ENCODE measurements around the gene CYTL1. TPM values are rescaled to one million over a fixed set of nuclear protein-coding genes. Genes with fewer than 3 reads are reported as not detected.

CYTL1 gene
- total and polyA plus RNA-seq, 2 of the 4 experiments (the other 2 are of a cell fraction): 1.3 to 7.4 TPM

DNA sequence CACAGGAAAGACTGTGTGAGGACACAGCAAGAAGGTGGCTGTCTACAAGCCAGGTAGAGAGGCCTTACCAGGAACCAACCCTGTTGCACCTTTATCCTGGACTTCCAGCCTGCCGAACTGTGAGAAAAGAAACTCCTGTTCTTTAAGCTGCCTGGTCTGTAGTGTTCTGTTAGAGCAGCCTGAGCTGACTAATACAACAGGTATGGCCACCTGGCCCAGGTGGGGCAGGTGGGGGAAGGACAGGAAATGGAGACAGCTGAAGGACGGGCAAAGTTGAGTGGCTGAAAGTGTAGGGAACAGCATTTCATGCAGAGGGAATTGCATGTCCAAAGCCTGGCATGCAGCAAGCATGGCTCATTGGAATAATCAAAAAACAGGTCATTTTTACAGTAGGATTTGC lies 35.1 kb downstream of the CYTL1 start:
- no peak overlapping the region for H3K4me3 ChIP-seq (ENCODE audit: insufficient read depth, low read depth, low read length)
- intact Hi-C loops (cut with micrococcal nuclease): no loop called here
- H2BK15ac ChIP-seq (ENCODE audit: low read depth, low read length): no peak overlapping the region
- BruUV-seq (replicated peaks): no TSS peak
- H3K27ac ChIP-seq (ENCODE audit: insufficient read depth, low read length): no peak overlapping the region
- no peaks in the 10 kb centered on the region for H4K20me1 ChIP-seq (ENCODE audit: insufficient read depth, low read length)
- H3K9ac ChIP-seq (ENCODE audit: low read depth, low read length): no peak overlapping the region
- H3K23ac ChIP-seq (ENCODE audit: low read depth, low read length): no peak overlapping the region
- H3K56ac ChIP-seq (ENCODE audit: extremely low read depth, insufficient read depth, low read length): no peak overlapping the region
- H2AFZ ChIP-seq (replicated peaks; ENCODE audit: low read length, poor library complexity): no peak overlapping the region
- H3K27me3 ChIP-seq (ENCODE audit: control insufficient read depth, insufficient read depth, low read length): peaks cover 14% of the 10 kb centered on the region
- H3K9me3 ChIP-seq (ENCODE audit: control insufficient read depth, insufficient read depth, low read length): no peaks in the 10 kb centered on the region
- ChIA-PET CTCF (no interaction called here), POLR2A (ENCODE audit: unreplicated experiment) (no interaction called here)
- no peak overlapping the region for H2AK5ac ChIP-seq (ENCODE audit: low read depth, low read length)
- ATAC-seq (ENCODE audit: low read depth) (no peak), DNase-seq (no peak)
- TF ChIP-seq, protein P1, sequence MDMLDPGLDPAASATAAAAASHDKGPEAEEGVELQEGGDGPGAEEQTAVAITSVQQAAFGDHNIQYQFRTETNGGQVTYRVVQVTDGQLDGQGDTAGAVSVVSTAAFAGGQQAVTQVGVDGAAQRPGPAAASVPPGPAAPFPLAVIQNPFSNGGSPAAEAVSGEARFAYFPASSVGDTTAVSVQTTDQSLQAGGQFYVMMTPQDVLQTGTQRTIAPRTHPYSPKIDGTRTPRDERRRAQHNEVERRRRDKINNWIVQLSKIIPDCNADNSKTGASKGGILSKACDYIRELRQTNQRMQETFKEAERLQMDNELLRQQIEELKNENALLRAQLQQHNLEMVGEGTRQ (IDR thresholded peaks at IDR 0.05; ENCODE audit: low read depth, low read length): no peak
- TF ChIP-seq CHD1 (IDR thresholded peaks at IDR 0.05; ENCODE audit: low read depth, low read length) (no peak), MXI1 (IDR thresholded peaks at IDR 0.05; ENCODE audit: borderline replicate concordance, low read depth, low read length) (no peak), RCOR1 (IDR thresholded peaks at IDR 0.05; ENCODE audit: insufficient replicate concordance, low read length) (no peak), SMC3 (IDR thresholded peaks at IDR 0.05; ENCODE audit: low read depth, low read length) (no peak)
- TF ChIP-seq, protein P2, sequence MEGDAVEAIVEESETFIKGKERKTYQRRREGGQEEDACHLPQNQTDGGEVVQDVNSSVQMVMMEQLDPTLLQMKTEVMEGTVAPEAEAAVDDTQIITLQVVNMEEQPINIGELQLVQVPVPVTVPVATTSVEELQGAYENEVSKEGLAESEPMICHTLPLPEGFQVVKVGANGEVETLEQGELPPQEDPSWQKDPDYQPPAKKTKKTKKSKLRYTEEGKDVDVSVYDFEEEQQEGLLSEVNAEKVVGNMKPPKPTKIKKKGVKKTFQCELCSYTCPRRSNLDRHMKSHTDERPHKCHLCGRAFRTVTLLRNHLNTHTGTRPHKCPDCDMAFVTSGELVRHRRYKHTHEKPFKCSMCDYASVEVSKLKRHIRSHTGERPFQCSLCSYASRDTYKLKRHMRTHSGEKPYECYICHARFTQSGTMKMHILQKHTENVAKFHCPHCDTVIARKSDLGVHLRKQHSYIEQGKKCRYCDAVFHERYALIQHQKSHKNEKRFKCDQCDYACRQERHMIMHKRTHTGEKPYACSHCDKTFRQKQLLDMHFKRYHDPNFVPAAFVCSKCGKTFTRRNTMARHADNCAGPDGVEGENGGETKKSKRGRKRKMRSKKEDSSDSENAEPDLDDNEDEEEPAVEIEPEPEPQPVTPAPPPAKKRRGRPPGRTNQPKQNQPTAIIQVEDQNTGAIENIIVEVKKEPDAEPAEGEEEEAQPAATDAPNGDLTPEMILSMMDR (conservative IDR thresholded peaks at IDR 0.05; ENCODE audit: low read depth, low read length): no peak
- dilution Hi-C loops (cut with HindIII; ENCODE audit: low sequenced_read_pairs, unreplicated experiment): no loop called here
- H3K14ac ChIP-seq (replicated peaks; ENCODE audit: low read depth, low read length): no peak overlapping the region
- H2BK5ac ChIP-seq (ENCODE audit: low read depth, low read length, poor library complexity, severe bottlenecking): no peak overlapping the region
- H3K36me3 ChIP-seq (ENCODE audit: control insufficient read depth, insufficient read depth, low read length): no peaks in the 10 kb centered on the region
- H3K4ac ChIP-seq (ENCODE audit: low read depth, low read length): no peak overlapping the region
- H3K79me1 ChIP-seq (ENCODE audit: low read depth in 1 of 2, low read length in 2 of 2): no peaks in the 10 kb centered on the region
- H3K4me1 ChIP-seq (ENCODE audit: control insufficient read depth, insufficient read depth, low read length): no peaks in the 10 kb centered on the region; the same call in 1 of the 2 replicates
- H3K9me1 ChIP-seq (ENCODE audit: insufficient read depth, low read length): no peaks in the 10 kb centered on the region
- no peak overlapping the region for H2AK9ac ChIP-seq (replicated peaks; ENCODE audit: low read depth, low read length, poor library complexity)
- H4K8ac ChIP-seq (ENCODE audit: low read depth in 2 of 2, low read length in 2 of 2): no peak overlapping the region
- no peak overlapping the region for H2BK20ac ChIP-seq (ENCODE audit: low read depth, low read length)
- H2BK120ac ChIP-seq (ENCODE audit: low read depth, low read length): no peak overlapping the region
- H3K18ac ChIP-seq (ENCODE audit: low read depth, low read length): no peak overlapping the region
- H4K5ac ChIP-seq (ENCODE audit: low read depth, low read length): no peak overlapping the region
- no peak overlapping the region for H3K4me2 ChIP-seq (ENCODE audit: low read depth, low read length)
- H4K91ac ChIP-seq (ENCODE audit: insufficient read depth, low read depth, low read length): no peak overlapping the region
- 80% methylated on average over 1 of the region's 2 CpGs; no CpG with 5 or more reads in 1 of the 2 experiments for WGBS, 2 experiments (ENCODE audit: extremely low coverage in 2 of 2, insufficient read length in 1 of 2)
- in situ Hi-C loops (cut with MboI; ENCODE audit: low sequenced_read_pairs): no loop called here
